ENCODE measurements around the gene UNC50.

GRCh38 chr2:98589489-98589888, 18.9 kb upstream of the UNC50 start:
- TF ChIP-seq POLR2A (IDR thresholded peaks at IDR 0.05) = no peak
- TF ChIP-seq, protein P1, sequence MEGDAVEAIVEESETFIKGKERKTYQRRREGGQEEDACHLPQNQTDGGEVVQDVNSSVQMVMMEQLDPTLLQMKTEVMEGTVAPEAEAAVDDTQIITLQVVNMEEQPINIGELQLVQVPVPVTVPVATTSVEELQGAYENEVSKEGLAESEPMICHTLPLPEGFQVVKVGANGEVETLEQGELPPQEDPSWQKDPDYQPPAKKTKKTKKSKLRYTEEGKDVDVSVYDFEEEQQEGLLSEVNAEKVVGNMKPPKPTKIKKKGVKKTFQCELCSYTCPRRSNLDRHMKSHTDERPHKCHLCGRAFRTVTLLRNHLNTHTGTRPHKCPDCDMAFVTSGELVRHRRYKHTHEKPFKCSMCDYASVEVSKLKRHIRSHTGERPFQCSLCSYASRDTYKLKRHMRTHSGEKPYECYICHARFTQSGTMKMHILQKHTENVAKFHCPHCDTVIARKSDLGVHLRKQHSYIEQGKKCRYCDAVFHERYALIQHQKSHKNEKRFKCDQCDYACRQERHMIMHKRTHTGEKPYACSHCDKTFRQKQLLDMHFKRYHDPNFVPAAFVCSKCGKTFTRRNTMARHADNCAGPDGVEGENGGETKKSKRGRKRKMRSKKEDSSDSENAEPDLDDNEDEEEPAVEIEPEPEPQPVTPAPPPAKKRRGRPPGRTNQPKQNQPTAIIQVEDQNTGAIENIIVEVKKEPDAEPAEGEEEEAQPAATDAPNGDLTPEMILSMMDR (IDR thresholded peaks at IDR 0.05) = no peak
- TF ChIP-seq POLR2AphosphoS5 (IDR thresholded peaks at IDR 0.05) = no peak

Data from stomach (tissue), 4 donors.